Neuron (in vitro differentiated cells): ENCODE measurements around the gene TMEM59L.

Experiments used
- H2AFZ ChIP-seq: one replicate; pipeline ENCODE4 v1.6.1; 2013; ENCODE audit warnings: low read depth, mild to moderate bottlenecking, inconsistent platforms, low read length, moderate library complexity
- H3K27me3 ChIP-seq: one replicate; pipeline ENCODE4 v1.6.1; 2013; ENCODE audit warnings: low read length; ENCODE audit not compliant: insufficient read depth
- H3K36me3 ChIP-seq: one replicate; pipeline ENCODE4 v1.6.1; 2013; ENCODE audit warnings: low read length; ENCODE audit not compliant: insufficient read depth
- H3K4me1 ChIP-seq: one replicate; pipeline ENCODE4 v1.6.1; 2013; ENCODE audit warnings: low read length; ENCODE audit not compliant: insufficient read depth
- H3K4me3 ChIP-seq: 2 replicates; pipeline ENCODE4 v1.5.1; 2013; ENCODE audit warnings: mild to moderate bottlenecking, low read length, moderate library complexity
- H3K9me3 ChIP-seq: one replicate; pipeline ENCODE4 v1.6.1; 2013; ENCODE audit warnings: low read length

TMEM59L gene

GRCh38 chr19:18646535-18647370 is 34.1 kb downstream of the TMEM59L start:
- H3K36me3 ChIP-seq = no peaks in the 10 kb centered on the region
- H3K4me1 ChIP-seq = peaks cover 52% of the 10 kb centered on the region
- H3K9me3 ChIP-seq = no peaks in the 10 kb centered on the region
- no peak overlapping the region for H3K4me3 ChIP-seq
- H3K27me3 ChIP-seq = no peaks in the 10 kb centered on the region
- no peak overlapping the region for H2AFZ ChIP-seq

GRCh38 chr19:18647371-18647767 is 34.7 kb downstream of the TMEM59L start:
- no peaks in the 10 kb centered on the region for H3K9me3 ChIP-seq
- H2AFZ ChIP-seq = no peak overlapping the region
- no peaks in the 10 kb centered on the region for H3K27me3 ChIP-seq
- peaks cover 54% of the 10 kb centered on the region for H3K4me1 ChIP-seq
- no peak overlapping the region for H3K4me3 ChIP-seq
- H3K36me3 ChIP-seq = no peaks in the 10 kb centered on the region

GRCh38 chr19:18647807-18648206 is 35.1 kb downstream of the TMEM59L start:
- H3K27me3 ChIP-seq = no peaks in the 10 kb centered on the region
- H3K4me3 ChIP-seq = no peak overlapping the region
- no peaks in the 10 kb centered on the region for H3K36me3 ChIP-seq
- H3K4me1 ChIP-seq = peaks cover 54% of the 10 kb centered on the region
- H2AFZ ChIP-seq = no peak overlapping the region
- H3K9me3 ChIP-seq = no peaks in the 10 kb centered on the region

GRCh38 chr19:18648973-18649315 is 36.3 kb downstream of the TMEM59L start:
- no peak overlapping the region for H3K4me3 ChIP-seq
- H3K4me1 ChIP-seq = peaks cover 54% of the 10 kb centered on the region

GRCh38 chr19:18649371-18650020 is 36.8 kb downstream of the TMEM59L start:
- Histone ChIP-seq H3K4me3 (no peak overlapping the region), H2AFZ (no peak overlapping the region), H3K27me3 (no peaks in the 10 kb centered on the region), H3K9me3 (no peaks in the 10 kb centered on the region), H3K36me3 (no peaks in the 10 kb centered on the region), H3K4me1 (peaks cover 54% of the 10 kb centered on the region)

More at GRCh38 chr19:18648973-18649315, 36.3 kb downstream of the TMEM59L start:
- Histone ChIP-seq H3K36me3 (no peaks in the 10 kb centered on the region), H3K9me3 (no peaks in the 10 kb centered on the region), H3K27me3 (no peaks in the 10 kb centered on the region), H2AFZ (no peak overlapping the region)

- Histone ChIP-seq H3K27me3 (no peaks in the 10 kb centered on the region), H3K36me3 (no peaks in the 10 kb centered on the region), H3K4me1 (peaks cover 54% of the 10 kb centered on the region), H3K9me3 (no peaks in the 10 kb centered on the region), H2AFZ (no peak overlapping the region), H3K4me3 (no peak overlapping the region)
These were observed 37.3 kb downstream of the TMEM59L start for GRCh38 chr19:18650021-18650390.

- no peak overlapping the region for H2AFZ ChIP-seq
- H3K4me3 ChIP-seq = no peak overlapping the region
- H3K4me1 ChIP-seq = peaks cover 54% of the 10 kb centered on the region
- no peaks in the 10 kb centered on the region for H3K9me3 ChIP-seq
- H3K36me3 ChIP-seq = no peaks in the 10 kb centered on the region
- no peaks in the 10 kb centered on the region for H3K27me3 ChIP-seq
These were observed 37.9 kb downstream of the TMEM59L start for GRCh38 chr19:18650468-18651041.

GRCh38 chr19:18651300-18651699 is 38.6 kb downstream of the TMEM59L start:
- H3K9me3 ChIP-seq = no peaks in the 10 kb centered on the region
- peaks cover 56% of the 10 kb centered on the region for H3K4me1 ChIP-seq
- no peak overlapping the region for H2AFZ ChIP-seq
- no peaks in the 10 kb centered on the region for H3K27me3 ChIP-seq
- H3K4me3 ChIP-seq = no peak overlapping the region
- H3K36me3 ChIP-seq = no peaks in the 10 kb centered on the region

- H2AFZ ChIP-seq = no peak overlapping the region
- H3K9me3 ChIP-seq = no peaks in the 10 kb centered on the region
- no peak overlapping the region for H3K4me3 ChIP-seq
- no peaks in the 10 kb centered on the region for H3K27me3 ChIP-seq
- no peaks in the 10 kb centered on the region for H3K36me3 ChIP-seq
- peaks cover 55% of the 10 kb centered on the region for H3K4me1 ChIP-seq
These were observed 39.1 kb downstream of the TMEM59L start for GRCh38 chr19:18651733-18652132.

- Histone ChIP-seq H3K27me3 (no peaks in the 10 kb centered on the region), H3K36me3 (no peaks in the 10 kb centered on the region), H2AFZ (no peak overlapping the region), H3K4me1 (peaks cover 53% of the 10 kb centered on the region), H3K9me3 (no peaks in the 10 kb centered on the region), H3K4me3 (no peak overlapping the region)
These were observed 41.2 kb downstream of the TMEM59L start for GRCh38 chr19:18653853-18654252.

GRCh38 chr19:18654469-18654868 is 41.8 kb downstream of the TMEM59L start:
- Histone ChIP-seq H3K4me1 (peaks cover 47% of the 10 kb centered on the region), H3K36me3 (no peaks in the 10 kb centered on the region), H2AFZ (no peak overlapping the region), H3K9me3 (no peaks in the 10 kb centered on the region), H3K27me3 (no peaks in the 10 kb centered on the region), H3K4me3 (no peak overlapping the region)

- H3K9me3 ChIP-seq = no peaks in the 10 kb centered on the region
- no peaks in the 10 kb centered on the region for H3K27me3 ChIP-seq
- H2AFZ ChIP-seq = no peak overlapping the region
- H3K4me1 ChIP-seq = peaks cover 40% of the 10 kb centered on the region
- no peak overlapping the region for H3K4me3 ChIP-seq
- no peaks in the 10 kb centered on the region for H3K36me3 ChIP-seq
These were observed 42.6 kb downstream of the TMEM59L start for GRCh38 chr19:18655173-18655844.
